GM18505 (cell line): ENCODE results near the gene BPIFA3.

Experiments used
- ATAC-seq: cut with Tn5 transposase; IDR thresholded peaks from one replicate; pipeline ENCODE4 v1.9.1; 2021; ENCODE audit not compliant: unreplicated experiment
- POLR2A ChIP-seq: IDR thresholded peaks from 4 replicates; pipeline ENCODE4 v1.6.1; 2011; ENCODE audit warnings: borderline replicate concordance; ENCODE audit not compliant: insufficient read depth, insufficient read length; ENCODE audit errors: extremely low read depth

BPIFA3 gene

GRCh38 chr20:33261465-33261864 is 44.3 kb downstream of the BPIFA3 start:
- ATAC-seq: no peak
- TF ChIP-seq POLR2A: no peak

- no peak for TF ChIP-seq POLR2A
- ATAC-seq: no peak
Observed at GRCh38 chr20:33262658-33263065, 45.5 kb downstream of the BPIFA3 start.

GRCh38 chr20:33263784-33264183 is 46.6 kb downstream of the BPIFA3 start:
- TF ChIP-seq POLR2A: no peak
- ATAC-seq: no peak

- TF ChIP-seq POLR2A: no peak
- ATAC-seq: no peak
Observed at GRCh38 chr20:33267701-33268100, 50.5 kb downstream of the BPIFA3 start.

GRCh38 chr20:33272155-33272873 is 55.2 kb downstream of the BPIFA3 start:
- no peak for TF ChIP-seq POLR2A
- ATAC-seq: no peak

GRCh38 chr20:33273117-33273851 is 56.1 kb downstream of the BPIFA3 start:
- no peak for TF ChIP-seq POLR2A
- ATAC-seq: no peak

- no peak for TF ChIP-seq POLR2A
- ATAC-seq: no peak
Observed at GRCh38 chr20:33275215-33275614, 58.1 kb downstream of the BPIFA3 start.

- TF ChIP-seq POLR2A: no peak
- no peak for ATAC-seq
Observed at GRCh38 chr20:33275871-33276270, 58.7 kb downstream of the BPIFA3 start.

- no peak for ATAC-seq
- no peak for TF ChIP-seq POLR2A
Observed at GRCh38 chr20:33276303-33277113, 59.4 kb downstream of the BPIFA3 start.
